Stimulated activated memory B cell treated with anti-CD40 and anti-IgM and Interleukin-4, amounts not matched to agents 10 μg/mL and 1 μg/mL and 100 μg/mL, for 72 hours (primary cell): Measurements from ENCODE around the gene NDUFB3.

Experiments used
- ATAC-seq: fragments of 150-1000 bp; cut with Tn5 transposase; 2 replicates; pipeline ENCODE4 v1.10.0; 2021
- H3K27ac Mint-ChIP-seq: one replicate; pipeline ENCODE4 v1.8.0; 2022; ENCODE audit warnings: mild to moderate bottlenecking, mixed read lengths
- H3K27me3 Mint-ChIP-seq: one replicate; pipeline ENCODE4 v1.8.0; 2022; ENCODE audit warnings: mixed read lengths
- H3K36me3 Mint-ChIP-seq: one replicate; pipeline ENCODE4 v1.8.0; 2022; ENCODE audit warnings: mixed read lengths
- H3K4me1 Mint-ChIP-seq: one replicate; pipeline ENCODE4 v1.8.0; 2022; ENCODE audit warnings: mixed read lengths
- H3K4me3 Mint-ChIP-seq: one replicate; pipeline ENCODE4 v1.8.0; 2022; ENCODE audit warnings: mild to moderate bottlenecking, moderate library complexity, mixed read lengths
- H3K9me3 Mint-ChIP-seq: one replicate; pipeline ENCODE4 v1.8.0; 2022; ENCODE audit warnings: mixed read lengths

Gene NDUFB3

GRCh38 chr2:201064797-201065329 is 6.9 kb upstream of the NDUFB3 start:
- Mint-ChIP-seq H3K9me3 (no peaks in the 10 kb centered on the region), H3K27me3 (no peaks in the 10 kb centered on the region), H3K36me3 (peaks cover 10% of the 10 kb centered on the region), H3K4me1 (peaks cover 55% of the 10 kb centered on the region), H3K27ac (no peak overlapping the region), H3K4me3 (no peak overlapping the region)
- no peak for ATAC-seq

GRCh38 chr2:201070948-201071478 is 788 bp upstream of the NDUFB3 start:
- Mint-ChIP-seq H3K36me3 (no peaks in the 10 kb centered on the region), H3K27me3 (no peaks in the 10 kb centered on the region), H3K27ac (peak overlapping the region; percentile 88), H3K4me1 (peaks cover 45% of the 10 kb centered on the region), H3K4me3 (peak overlapping the region; percentile 93), H3K9me3 (no peaks in the 10 kb centered on the region)
- ATAC-seq = peak; percentile 47

- Mint-ChIP-seq H3K4me1 (peaks cover 37% of the 10 kb centered on the region), H3K27ac (peak overlapping the region; percentile 88), H3K4me3 (peak overlapping the region; percentile 93), H3K9me3 (no peaks in the 10 kb centered on the region), H3K27me3 (no peaks in the 10 kb centered on the region), H3K36me3 (no peaks in the 10 kb centered on the region)
- ATAC-seq = no peak
These were observed 365 bp downstream of the NDUFB3 start for GRCh38 chr2:201072201-201072530.

- H3K9me3 Mint-ChIP-seq = no peaks in the 10 kb centered on the region
- no peaks in the 10 kb centered on the region for H3K27me3 Mint-ChIP-seq
- no peak for ATAC-seq
- peaks cover 37% of the 10 kb centered on the region for H3K4me1 Mint-ChIP-seq
- H3K27ac Mint-ChIP-seq = no peak overlapping the region
- H3K36me3 Mint-ChIP-seq = no peaks in the 10 kb centered on the region
- peak overlapping the region; percentile 47 for H3K4me3 Mint-ChIP-seq
These were observed 1.3 kb downstream of the NDUFB3 start for GRCh38 chr2:201073071-201073470.

GRCh38 chr2:201074996-201075395 is 3.2 kb downstream of the NDUFB3 start:
- H3K4me1 Mint-ChIP-seq = peaks cover 23% of the 10 kb centered on the region
- peaks cover 9% of the 10 kb centered on the region for H3K36me3 Mint-ChIP-seq
- no peak overlapping the region for H3K27ac Mint-ChIP-seq
- ATAC-seq = no peak
- no peaks in the 10 kb centered on the region for H3K9me3 Mint-ChIP-seq
- H3K27me3 Mint-ChIP-seq = no peaks in the 10 kb centered on the region
- H3K4me3 Mint-ChIP-seq = no peak overlapping the region

GRCh38 chr2:201084863-201085262 is 13.1 kb downstream of the NDUFB3 start:
- Mint-ChIP-seq H3K4me1 (no peaks in the 10 kb centered on the region), H3K27ac (no peak overlapping the region), H3K36me3 (peaks cover 19% of the 10 kb centered on the region), H3K27me3 (no peaks in the 10 kb centered on the region), H3K4me3 (no peak overlapping the region), H3K9me3 (no peaks in the 10 kb centered on the region)
- ATAC-seq = no peak

- peaks cover 24% of the 10 kb centered on the region for H3K36me3 Mint-ChIP-seq
- H3K27me3 Mint-ChIP-seq = no peaks in the 10 kb centered on the region
- no peak overlapping the region for H3K4me3 Mint-ChIP-seq
- H3K9me3 Mint-ChIP-seq = no peaks in the 10 kb centered on the region
- H3K4me1 Mint-ChIP-seq = no peaks in the 10 kb centered on the region
- no peak for ATAC-seq
- H3K27ac Mint-ChIP-seq = no peak overlapping the region
These were observed 18.8 kb downstream of the NDUFB3 start for GRCh38 chr2:201090574-201090973.

GRCh38 chr2:201093573-201093972 is 21.8 kb downstream of the NDUFB3 start:
- H3K27ac Mint-ChIP-seq = no peak overlapping the region
- H3K36me3 Mint-ChIP-seq = peaks cover 9% of the 10 kb centered on the region
- no peaks in the 10 kb centered on the region for H3K9me3 Mint-ChIP-seq
- no peak for ATAC-seq
- H3K4me3 Mint-ChIP-seq = no peak overlapping the region
- no peaks in the 10 kb centered on the region for H3K4me1 Mint-ChIP-seq
- H3K27me3 Mint-ChIP-seq = no peaks in the 10 kb centered on the region

- Mint-ChIP-seq H3K36me3 (peaks cover 2% of the 10 kb centered on the region), H3K27me3 (no peaks in the 10 kb centered on the region), H3K4me1 (peaks cover 8% of the 10 kb centered on the region), H3K27ac (no peak overlapping the region), H3K9me3 (no peaks in the 10 kb centered on the region), H3K4me3 (no peak overlapping the region)
- no peak for ATAC-seq
These were observed 28.7 kb downstream of the NDUFB3 start for GRCh38 chr2:201100497-201100896.

GRCh38 chr2:201105759-201106158 is 34.0 kb downstream of the NDUFB3 start:
- Mint-ChIP-seq H3K4me3 (no peak overlapping the region), H3K4me1 (peaks cover 8% of the 10 kb centered on the region), H3K36me3 (peaks cover 17% of the 10 kb centered on the region), H3K27me3 (no peaks in the 10 kb centered on the region), H3K9me3 (no peaks in the 10 kb centered on the region), H3K27ac (no peak overlapping the region)
- ATAC-seq = no peak

GRCh38 chr2:201107624-201108023 is 35.8 kb downstream of the NDUFB3 start:
- no peaks in the 10 kb centered on the region for H3K9me3 Mint-ChIP-seq
- H3K27ac Mint-ChIP-seq = no peak overlapping the region
- no peak for ATAC-seq
- H3K4me3 Mint-ChIP-seq = no peak overlapping the region
- peaks cover 8% of the 10 kb centered on the region for H3K4me1 Mint-ChIP-seq
- H3K27me3 Mint-ChIP-seq = no peaks in the 10 kb centered on the region
- peaks cover 17% of the 10 kb centered on the region for H3K36me3 Mint-ChIP-seq

- H3K27ac Mint-ChIP-seq = no peak overlapping the region
These were observed 36.5 kb downstream of the NDUFB3 start for GRCh38 chr2:201108341-201108740.

GRCh38 chr2:201109186-201109585 is 37.4 kb downstream of the NDUFB3 start:
- no peaks in the 10 kb centered on the region for H3K9me3 Mint-ChIP-seq
- no peak overlapping the region for H3K4me3 Mint-ChIP-seq
- peaks cover 17% of the 10 kb centered on the region for H3K36me3 Mint-ChIP-seq
- peaks cover 19% of the 10 kb centered on the region for H3K4me1 Mint-ChIP-seq
- H3K27me3 Mint-ChIP-seq = no peaks in the 10 kb centered on the region
- no peak overlapping the region for H3K27ac Mint-ChIP-seq
- no peak for ATAC-seq

More at GRCh38 chr2:201108341-201108740, 36.5 kb downstream of the NDUFB3 start:
- Mint-ChIP-seq H3K9me3 (no peaks in the 10 kb centered on the region), H3K36me3 (peaks cover 17% of the 10 kb centered on the region), H3K4me3 (no peak overlapping the region), H3K4me1 (peaks cover 13% of the 10 kb centered on the region), H3K27me3 (no peaks in the 10 kb centered on the region)
- ATAC-seq = no peak

- no peaks in the 10 kb centered on the region for H3K9me3 Mint-ChIP-seq
- H3K4me1 Mint-ChIP-seq = peaks cover 22% of the 10 kb centered on the region
- H3K27me3 Mint-ChIP-seq = no peaks in the 10 kb centered on the region
- H3K27ac Mint-ChIP-seq = no peak overlapping the region
- no peak overlapping the region for H3K4me3 Mint-ChIP-seq
- ATAC-seq = no peak
- H3K36me3 Mint-ChIP-seq = peaks cover 13% of the 10 kb centered on the region
These were observed 38.8 kb downstream of the NDUFB3 start for GRCh38 chr2:201110615-201111014.

- Mint-ChIP-seq H3K27me3 (no peaks in the 10 kb centered on the region), H3K4me1 (peaks cover 22% of the 10 kb centered on the region), H3K9me3 (no peaks in the 10 kb centered on the region), H3K36me3 (peaks cover 8% of the 10 kb centered on the region), H3K27ac (no peak overlapping the region), H3K4me3 (no peak overlapping the region)
- ATAC-seq = no peak
These were observed 39.3 kb downstream of the NDUFB3 start for GRCh38 chr2:201111096-201111495.

- ATAC-seq = no peak
- Mint-ChIP-seq H3K36me3 (peaks cover 6% of the 10 kb centered on the region), H3K27ac (peak overlapping the region; percentile 99), H3K27me3 (no peaks in the 10 kb centered on the region), H3K4me3 (peak overlapping the region; percentile 70), H3K9me3 (no peaks in the 10 kb centered on the region), H3K4me1 (peaks cover 39% of the 10 kb centered on the region)
These were observed 42.5 kb downstream of the NDUFB3 start for GRCh38 chr2:201114350-201114749.
